ENCODE measurements around the gene GRIK5. TPM values are rescaled to one million over a fixed set of nuclear protein-coding genes. Genes with fewer than 3 reads are reported as not detected.

Gene GRIK5
- total RNA-seq, 1 donor from 2014 or later: 0.37 TPM

DNA sequence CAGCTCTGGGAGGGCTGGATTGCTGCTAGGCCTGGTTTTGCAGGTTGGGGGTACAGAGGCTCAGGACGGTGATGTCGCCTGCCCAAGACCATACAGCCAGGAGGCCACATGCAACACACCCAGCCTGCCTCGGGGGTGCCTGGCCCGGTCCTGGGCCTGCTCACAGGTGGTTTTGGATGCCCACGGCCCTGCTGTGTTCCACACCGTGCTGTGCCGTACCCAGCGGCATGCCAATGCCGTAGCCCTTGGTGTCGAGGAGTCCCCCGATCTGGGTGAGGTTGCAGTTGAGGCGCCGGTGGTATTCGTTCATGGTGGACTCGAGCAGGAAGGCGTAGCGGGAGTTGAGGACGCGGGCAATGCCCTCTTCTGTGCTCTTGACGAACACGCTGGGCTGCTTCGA is 64.5 kb downstream of the GRIK5 start:
- Mint-ChIP-seq H3K27me3 (ENCODE audit: low read depth) (peaks cover 32% of the 10 kb centered on the region), H3K4me1 (ENCODE audit: low read depth) (peaks cover 12% of the 10 kb centered on the region), H3K36me3 (ENCODE audit: low read depth) (peaks cover 2% of the 10 kb centered on the region), H3K27ac (ENCODE audit: unreplicated experiment) (no peak overlapping the region), H3K4me3 (ENCODE audit: unreplicated experiment) (no peak overlapping the region), H3K9me3 (ENCODE audit: low read depth) (no peaks in the 10 kb centered on the region)
- DNase-seq (ENCODE audit: low spot score): no peak
- TF ChIP-seq, protein P1, sequence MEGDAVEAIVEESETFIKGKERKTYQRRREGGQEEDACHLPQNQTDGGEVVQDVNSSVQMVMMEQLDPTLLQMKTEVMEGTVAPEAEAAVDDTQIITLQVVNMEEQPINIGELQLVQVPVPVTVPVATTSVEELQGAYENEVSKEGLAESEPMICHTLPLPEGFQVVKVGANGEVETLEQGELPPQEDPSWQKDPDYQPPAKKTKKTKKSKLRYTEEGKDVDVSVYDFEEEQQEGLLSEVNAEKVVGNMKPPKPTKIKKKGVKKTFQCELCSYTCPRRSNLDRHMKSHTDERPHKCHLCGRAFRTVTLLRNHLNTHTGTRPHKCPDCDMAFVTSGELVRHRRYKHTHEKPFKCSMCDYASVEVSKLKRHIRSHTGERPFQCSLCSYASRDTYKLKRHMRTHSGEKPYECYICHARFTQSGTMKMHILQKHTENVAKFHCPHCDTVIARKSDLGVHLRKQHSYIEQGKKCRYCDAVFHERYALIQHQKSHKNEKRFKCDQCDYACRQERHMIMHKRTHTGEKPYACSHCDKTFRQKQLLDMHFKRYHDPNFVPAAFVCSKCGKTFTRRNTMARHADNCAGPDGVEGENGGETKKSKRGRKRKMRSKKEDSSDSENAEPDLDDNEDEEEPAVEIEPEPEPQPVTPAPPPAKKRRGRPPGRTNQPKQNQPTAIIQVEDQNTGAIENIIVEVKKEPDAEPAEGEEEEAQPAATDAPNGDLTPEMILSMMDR (IDR thresholded peaks at IDR 0.05): no peak

DNA sequence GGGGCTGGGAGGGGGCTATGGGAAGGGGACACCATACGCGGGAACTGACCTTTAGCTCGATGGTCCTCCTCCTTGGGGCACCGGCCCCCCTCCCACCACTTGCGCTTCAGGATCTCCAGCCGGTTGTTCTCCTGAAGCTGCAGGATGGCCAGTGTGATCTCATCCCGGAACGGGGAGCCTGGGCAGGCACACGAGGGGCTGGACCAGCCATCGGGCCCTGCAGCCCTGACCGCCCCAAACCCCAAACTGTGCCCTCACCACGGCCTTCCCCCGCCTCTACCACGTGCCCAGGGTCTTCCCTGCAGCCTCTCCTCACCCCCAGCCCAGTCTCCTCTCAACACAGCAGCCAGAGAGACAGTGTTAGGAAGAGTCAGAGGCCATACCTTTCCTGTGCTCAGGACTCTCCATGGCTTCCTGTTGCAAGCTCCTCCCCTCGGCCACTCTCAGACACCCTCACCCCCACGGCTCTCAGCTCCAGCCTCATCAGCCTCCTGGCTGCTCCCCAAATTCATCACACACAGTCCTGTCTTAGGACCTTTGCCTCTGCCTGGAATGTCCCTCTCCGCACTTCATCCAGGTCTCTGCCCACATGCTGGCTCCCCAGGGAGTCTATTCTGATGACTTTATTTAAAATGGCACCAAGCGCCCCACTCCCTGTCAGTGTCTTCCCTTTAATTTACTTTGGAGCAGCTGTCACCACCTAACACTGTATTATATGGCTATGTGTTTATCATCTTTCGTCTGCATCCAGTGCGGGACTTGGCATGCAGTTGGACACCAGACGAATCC is 66.3 kb downstream of the GRIK5 start:
- peaks cover 46% of the 10 kb centered on the region for H3K27me3 Mint-ChIP-seq (ENCODE audit: low read depth)
- DNase-seq (ENCODE audit: low spot score): no peak
- H3K4me3 Mint-ChIP-seq (ENCODE audit: unreplicated experiment): no peak overlapping the region

DNA sequence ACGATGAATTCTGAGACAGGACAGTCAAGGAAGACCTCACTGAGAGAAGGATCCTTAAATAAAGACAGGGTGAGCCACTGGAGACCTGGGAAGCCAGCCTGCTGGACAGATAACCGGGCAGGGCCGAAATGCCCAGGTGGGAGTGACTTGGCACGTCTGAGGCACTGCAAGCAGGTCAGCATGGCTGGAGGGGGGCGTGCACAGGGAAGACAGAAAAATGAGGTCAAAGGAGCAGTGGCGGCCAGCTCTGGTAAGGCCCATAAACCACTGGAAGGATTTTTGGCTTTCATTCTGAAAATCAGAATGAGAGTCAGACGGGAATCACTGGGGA is 70.2 kb downstream of the GRIK5 start:
- TF ChIP-seq, protein P1 (IDR thresholded peaks at IDR 0.05): no peak
- Mint-ChIP-seq H3K9me3 (ENCODE audit: low read depth) (no peaks in the 10 kb centered on the region), H3K4me1 (ENCODE audit: low read depth) (peaks cover 8% of the 10 kb centered on the region), H3K27me3 (ENCODE audit: low read depth) (peaks cover 72% of the 10 kb centered on the region), H3K27ac (ENCODE audit: unreplicated experiment) (no peak overlapping the region), H3K36me3 (ENCODE audit: low read depth) (no peaks in the 10 kb centered on the region), H3K4me3 (ENCODE audit: unreplicated experiment) (no peak overlapping the region)
- no peak for DNase-seq (ENCODE audit: low spot score)

More for the DNA sequence above, 66.3 kb downstream of the GRIK5 start:
- Mint-ChIP-seq H3K9me3 (ENCODE audit: low read depth) (no peaks in the 10 kb centered on the region), H3K36me3 (ENCODE audit: low read depth) (peaks cover 2% of the 10 kb centered on the region), H3K27ac (ENCODE audit: unreplicated experiment) (no peak overlapping the region), H3K4me1 (ENCODE audit: low read depth) (peaks cover 7% of the 10 kb centered on the region)
- TF ChIP-seq, protein P1 (IDR thresholded peaks at IDR 0.05): no peak

DNA sequence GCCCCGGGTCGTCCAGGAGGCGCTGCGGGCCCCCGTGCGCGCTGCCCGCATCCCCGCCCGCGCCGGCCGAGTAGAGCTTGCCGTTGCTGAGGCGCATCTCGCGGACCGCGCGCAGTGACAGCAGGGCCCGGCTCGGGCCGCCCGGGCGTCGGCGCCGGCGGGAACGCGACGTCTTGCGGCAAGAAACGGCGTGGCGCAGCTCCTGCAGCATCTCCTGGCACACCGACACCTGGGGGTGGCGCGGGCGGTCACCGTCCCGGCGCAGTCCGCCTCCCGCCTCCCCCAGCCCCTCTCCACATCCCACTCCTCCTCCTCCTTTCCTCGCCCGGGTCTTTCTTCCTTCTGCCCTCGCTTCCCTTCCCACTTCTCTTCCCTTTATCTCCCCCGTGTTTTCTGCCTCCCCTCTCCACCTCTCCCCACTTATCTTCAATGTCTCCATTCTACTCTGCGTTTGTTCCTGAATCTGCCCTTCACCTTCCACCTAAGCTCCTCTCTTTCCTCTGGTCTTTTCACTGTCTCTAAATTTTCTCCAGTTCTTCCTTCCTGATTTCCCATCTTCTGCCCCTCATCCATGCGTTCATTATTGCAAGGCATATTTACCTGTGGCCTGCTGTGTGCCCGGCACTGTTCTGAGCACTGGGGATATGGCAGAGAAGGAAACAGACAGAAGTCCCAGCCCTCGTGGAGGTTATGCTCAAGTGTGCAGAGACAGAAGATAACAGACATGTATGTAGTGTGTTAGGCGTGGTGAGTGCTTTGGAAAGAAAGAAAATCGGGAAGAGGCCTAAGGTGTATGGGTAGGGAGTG is 70.7 kb downstream of the GRIK5 start:
- peaks cover 75% of the 10 kb centered on the region for H3K27me3 Mint-ChIP-seq (ENCODE audit: low read depth)
- peak overlapping the region; percentile 34 for H3K4me3 Mint-ChIP-seq (ENCODE audit: unreplicated experiment)
- H3K4me1 Mint-ChIP-seq (ENCODE audit: low read depth): peaks cover 8% of the 10 kb centered on the region
- DNase-seq (ENCODE audit: low spot score): no peak
- H3K27ac Mint-ChIP-seq (ENCODE audit: unreplicated experiment): no peak overlapping the region
- TF ChIP-seq, protein P1 (IDR thresholded peaks at IDR 0.05): no peak
- H3K9me3 Mint-ChIP-seq (ENCODE audit: low read depth): no peaks in the 10 kb centered on the region
- no peaks in the 10 kb centered on the region for H3K36me3 Mint-ChIP-seq (ENCODE audit: low read depth)

DNA sequence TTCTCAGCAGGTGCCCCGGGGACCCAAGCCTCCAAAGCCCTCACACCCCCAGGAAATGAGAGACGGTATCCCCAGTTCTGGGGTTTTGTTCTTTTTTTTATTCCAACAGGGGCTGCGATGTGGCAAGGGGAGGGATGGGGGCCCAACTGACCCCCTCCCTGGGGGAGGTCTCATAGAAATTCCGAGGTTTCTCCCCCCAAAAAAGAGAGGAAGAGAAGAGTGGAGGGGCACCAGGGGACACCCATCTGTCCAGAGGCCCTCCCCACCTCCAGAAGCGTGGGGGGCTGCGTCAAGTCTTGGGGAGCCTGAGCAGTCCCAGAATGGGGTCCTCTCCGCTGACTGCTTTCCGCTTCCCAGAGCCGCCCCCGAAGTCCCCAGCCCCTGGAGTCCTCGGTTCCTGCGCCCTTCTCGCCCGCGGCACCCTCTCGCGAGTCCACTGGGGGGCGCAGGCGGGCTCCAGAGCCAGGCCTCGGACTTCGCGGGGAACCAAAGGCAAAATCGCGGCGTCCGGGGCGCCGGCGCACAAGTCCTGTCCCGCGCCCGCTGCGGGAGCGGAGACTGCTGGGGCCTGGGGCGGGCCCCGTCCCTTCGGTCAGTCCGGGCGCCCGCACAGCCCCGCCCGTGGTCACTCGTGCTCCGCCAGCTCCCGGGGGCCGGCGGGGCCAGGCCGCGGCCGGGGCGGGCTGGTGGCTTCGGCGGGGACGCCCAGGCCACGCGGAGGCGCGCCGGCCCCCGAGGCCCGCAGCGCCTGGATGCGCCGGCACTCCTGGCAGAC is 71.6 kb downstream of the GRIK5 start:
- no peak overlapping the region for H3K27ac Mint-ChIP-seq (ENCODE audit: unreplicated experiment)
- no peak overlapping the region for H3K4me3 Mint-ChIP-seq (ENCODE audit: unreplicated experiment)
- TF ChIP-seq, protein P1 (IDR thresholded peaks at IDR 0.05): peak; percentile 80
- H3K27me3 Mint-ChIP-seq (ENCODE audit: low read depth): peaks cover 69% of the 10 kb centered on the region
- no peaks in the 10 kb centered on the region for H3K36me3 Mint-ChIP-seq (ENCODE audit: low read depth)
- no peaks in the 10 kb centered on the region for H3K9me3 Mint-ChIP-seq (ENCODE audit: low read depth)
- H3K4me1 Mint-ChIP-seq (ENCODE audit: low read depth): peaks cover 10% of the 10 kb centered on the region
- DNase-seq (ENCODE audit: low spot score): no peak

Measured in chondrocyte (in vitro differentiated cells).